ENCODE measurements around the gene HES1. TPM values are rescaled to one million over a fixed set of nuclear protein-coding genes. Genes with fewer than 3 reads are reported as not detected.
"Not testable (repeated sequence)": the region's sequence is repeated elsewhere in the genome, so short reads cannot be mapped to it uniquely, and the experiment has no call there.

HES1 gene
- total and polyA plus RNA-seq, 2 experiments from 2014 or later: 42.7 to 60.8 TPM

GRCh38 chr3:194128202-194128918, 7.6 kb upstream of the HES1 start:
- Histone ChIP-seq H3K36me3 (ENCODE audit: insufficient read depth) (no peaks in the 10 kb centered on the region), H3K4me1 (ENCODE audit: insufficient read depth) (peaks cover 40% of the 10 kb centered on the region), H2AFZ (no peak overlapping the region), H3K27ac (ENCODE audit: low read depth) (no peak overlapping the region), H4K20me1 (replicated peaks; ENCODE audit: insufficient read depth) (no peaks in the 10 kb centered on the region), H3K79me2 (replicated peaks; ENCODE audit: insufficient read depth) (no peaks in the 10 kb centered on the region), H3K4me3 (no peak overlapping the region), H3K27me3 (ENCODE audit: insufficient read depth) (peaks cover 14% of the 10 kb centered on the region), H3K9me2 (ENCODE audit: insufficient read depth) (no peaks in the 10 kb centered on the region), H3K4me2 (no peak overlapping the region), H3F3A (replicated peaks; ENCODE audit: low read depth) (peaks cover 5% of the 10 kb centered on the region; the same call in 1 of the 2 replicates)
- Mint-ChIP-seq H3K27me3 (ENCODE audit: insufficient read depth, low read depth, poor library complexity) (peaks cover 25% of the 10 kb centered on the region), H3K4me1 (peaks cover 41% of the 10 kb centered on the region), H3K36me3 (ENCODE audit: low read depth) (no peaks in the 10 kb centered on the region; the same call in 2 of the 3 replicates), H3K9me3 (no peaks in the 10 kb centered on the region), H3K4me3 (no peak overlapping the region), H3K27ac (no peak overlapping the region)
- DNase-seq (ENCODE audit: low spot score) (no peak), ATAC-seq (no peak)
- TF ChIP-seq ZNF114 (CRISPR knock-in tag; IDR thresholded peaks at IDR 0.05): no peak
- TF ChIP-seq, protein P1, sequence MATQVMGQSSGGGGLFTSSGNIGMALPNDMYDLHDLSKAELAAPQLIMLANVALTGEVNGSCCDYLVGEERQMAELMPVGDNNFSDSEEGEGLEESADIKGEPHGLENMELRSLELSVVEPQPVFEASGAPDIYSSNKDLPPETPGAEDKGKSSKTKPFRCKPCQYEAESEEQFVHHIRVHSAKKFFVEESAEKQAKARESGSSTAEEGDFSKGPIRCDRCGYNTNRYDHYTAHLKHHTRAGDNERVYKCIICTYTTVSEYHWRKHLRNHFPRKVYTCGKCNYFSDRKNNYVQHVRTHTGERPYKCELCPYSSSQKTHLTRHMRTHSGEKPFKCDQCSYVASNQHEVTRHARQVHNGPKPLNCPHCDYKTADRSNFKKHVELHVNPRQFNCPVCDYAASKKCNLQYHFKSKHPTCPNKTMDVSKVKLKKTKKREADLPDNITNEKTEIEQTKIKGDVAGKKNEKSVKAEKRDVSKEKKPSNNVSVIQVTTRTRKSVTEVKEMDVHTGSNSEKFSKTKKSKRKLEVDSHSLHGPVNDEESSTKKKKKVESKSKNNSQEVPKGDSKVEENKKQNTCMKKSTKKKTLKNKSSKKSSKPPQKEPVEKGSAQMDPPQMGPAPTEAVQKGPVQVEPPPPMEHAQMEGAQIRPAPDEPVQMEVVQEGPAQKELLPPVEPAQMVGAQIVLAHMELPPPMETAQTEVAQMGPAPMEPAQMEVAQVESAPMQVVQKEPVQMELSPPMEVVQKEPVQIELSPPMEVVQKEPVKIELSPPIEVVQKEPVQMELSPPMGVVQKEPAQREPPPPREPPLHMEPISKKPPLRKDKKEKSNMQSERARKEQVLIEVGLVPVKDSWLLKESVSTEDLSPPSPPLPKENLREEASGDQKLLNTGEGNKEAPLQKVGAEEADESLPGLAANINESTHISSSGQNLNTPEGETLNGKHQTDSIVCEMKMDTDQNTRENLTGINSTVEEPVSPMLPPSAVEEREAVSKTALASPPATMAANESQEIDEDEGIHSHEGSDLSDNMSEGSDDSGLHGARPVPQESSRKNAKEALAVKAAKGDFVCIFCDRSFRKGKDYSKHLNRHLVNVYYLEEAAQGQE (IDR thresholded peaks at IDR 0.05; ENCODE audit: unreplicated experiment): no peak

- H3K4me1 ChIP-seq (ENCODE audit: insufficient read depth): peaks cover 43% of the 10 kb centered on the region
- not testable (repeated sequence) for H3K9me2 ChIP-seq (ENCODE audit: insufficient read depth); ATAC-seq; H4K20me1 ChIP-seq (replicated peaks; ENCODE audit: insufficient read depth); H2AFZ ChIP-seq; H3F3A ChIP-seq (replicated peaks; ENCODE audit: low read depth); H3K27ac Mint-ChIP-seq; H3K9me3 Mint-ChIP-seq; H3K79me2 ChIP-seq (replicated peaks; ENCODE audit: insufficient read depth); H3K36me3 Mint-ChIP-seq (ENCODE audit: low read depth); H3K4me3 ChIP-seq; H3K27ac ChIP-seq (ENCODE audit: low read depth); DNase-seq (ENCODE audit: low spot score); H3K36me3 ChIP-seq (ENCODE audit: insufficient read depth); H3K4me3 Mint-ChIP-seq
- peaks cover 17% of the 10 kb centered on the region for H3K27me3 ChIP-seq (ENCODE audit: insufficient read depth)
- Mint-ChIP-seq H3K27me3 (ENCODE audit: insufficient read depth, low read depth, poor library complexity) (peaks cover 30% of the 10 kb centered on the region), H3K4me1 (peaks cover 45% of the 10 kb centered on the region)
- peak overlapping the region; percentile 31; the same call in 1 of the 2 replicates for H3K4me2 ChIP-seq
These were observed 7.0 kb upstream of the HES1 start for GRCh38 chr3:194128919-194129295.

GRCh38 chr3:194129581-194130133, 6.3 kb upstream of the HES1 start:
- peaks cover 5% of the 10 kb centered on the region; the same call in 1 of the 2 replicates for H3F3A ChIP-seq (replicated peaks; ENCODE audit: low read depth)
- DNase-seq (ENCODE audit: low spot score): peak; percentile 86
- no peaks in the 10 kb centered on the region for H3K79me2 ChIP-seq (replicated peaks; ENCODE audit: insufficient read depth)
- Mint-ChIP-seq H3K4me1 (peaks cover 45% of the 10 kb centered on the region), H3K4me3 (no peak overlapping the region), H3K27me3 (ENCODE audit: insufficient read depth, low read depth, poor library complexity) (peaks cover 30% of the 10 kb centered on the region), H3K36me3 (ENCODE audit: low read depth) (no peaks in the 10 kb centered on the region; the same call in 2 of the 3 replicates), H3K27ac (no peak overlapping the region), H3K9me3 (no peaks in the 10 kb centered on the region)
- peak overlapping the region; percentile 18; the same call in 1 of the 2 replicates for H3K4me3 ChIP-seq
- peak overlapping the region; percentile 88 for H3K4me2 ChIP-seq
- no peaks in the 10 kb centered on the region for H4K20me1 ChIP-seq (replicated peaks; ENCODE audit: insufficient read depth)
- ATAC-seq: peak; percentile 30
- H3K27me3 ChIP-seq (ENCODE audit: insufficient read depth): peaks cover 17% of the 10 kb centered on the region
- no peak overlapping the region for H3K27ac ChIP-seq (ENCODE audit: low read depth)
- peaks cover 43% of the 10 kb centered on the region for H3K4me1 ChIP-seq (ENCODE audit: insufficient read depth)
- H3K36me3 ChIP-seq (ENCODE audit: insufficient read depth): no peaks in the 10 kb centered on the region
- peak overlapping the region; percentile 38; the same call in 1 of the 2 replicates for H2AFZ ChIP-seq
- H3K9me2 ChIP-seq (ENCODE audit: insufficient read depth): no peaks in the 10 kb centered on the region
- TF ChIP-seq EZH2phosphoT487 (IDR thresholded peaks at IDR 0.05; ENCODE audit: unreplicated experiment) (no peak), ZNF114 (CRISPR knock-in tag; IDR thresholded peaks at IDR 0.05) (no peak), JUNB (IDR thresholded peaks at IDR 0.05; ENCODE audit: unreplicated experiment) (no peak), CREB1 (CRISPR knock-in tag; IDR thresholded peaks at IDR 0.05; ENCODE audit: low read depth) (no peak), STAT1 (IDR thresholded peaks at IDR 0.05; ENCODE audit: unreplicated experiment) (no peak), ZNF331 (CRISPR knock-in tag; IDR thresholded peaks at IDR 0.05; ENCODE audit: low read depth) (no peak), NANOG (IDR thresholded peaks at IDR 0.05; ENCODE audit: borderline replicate concordance) (no peak), EZH2 (IDR thresholded peaks at IDR 0.05; ENCODE audit: low read depth, unreplicated experiment) (no peak)
- TF ChIP-seq, protein P2, sequence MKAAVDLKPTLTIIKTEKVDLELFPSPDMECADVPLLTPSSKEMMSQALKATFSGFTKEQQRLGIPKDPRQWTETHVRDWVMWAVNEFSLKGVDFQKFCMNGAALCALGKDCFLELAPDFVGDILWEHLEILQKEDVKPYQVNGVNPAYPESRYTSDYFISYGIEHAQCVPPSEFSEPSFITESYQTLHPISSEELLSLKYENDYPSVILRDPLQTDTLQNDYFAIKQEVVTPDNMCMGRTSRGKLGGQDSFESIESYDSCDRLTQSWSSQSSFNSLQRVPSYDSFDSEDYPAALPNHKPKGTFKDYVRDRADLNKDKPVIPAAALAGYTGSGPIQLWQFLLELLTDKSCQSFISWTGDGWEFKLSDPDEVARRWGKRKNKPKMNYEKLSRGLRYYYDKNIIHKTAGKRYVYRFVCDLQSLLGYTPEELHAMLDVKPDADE (IDR thresholded peaks at IDR 0.05): no peak
